ENCODE results near the gene TEX29. TPM values are rescaled to one million over a fixed set of nuclear protein-coding genes. Genes with fewer than 3 reads are reported as not detected.

Gene TEX29
- total RNA-seq, 1 experiment from 2014 or later, result 0.45 TPM

DNA sequence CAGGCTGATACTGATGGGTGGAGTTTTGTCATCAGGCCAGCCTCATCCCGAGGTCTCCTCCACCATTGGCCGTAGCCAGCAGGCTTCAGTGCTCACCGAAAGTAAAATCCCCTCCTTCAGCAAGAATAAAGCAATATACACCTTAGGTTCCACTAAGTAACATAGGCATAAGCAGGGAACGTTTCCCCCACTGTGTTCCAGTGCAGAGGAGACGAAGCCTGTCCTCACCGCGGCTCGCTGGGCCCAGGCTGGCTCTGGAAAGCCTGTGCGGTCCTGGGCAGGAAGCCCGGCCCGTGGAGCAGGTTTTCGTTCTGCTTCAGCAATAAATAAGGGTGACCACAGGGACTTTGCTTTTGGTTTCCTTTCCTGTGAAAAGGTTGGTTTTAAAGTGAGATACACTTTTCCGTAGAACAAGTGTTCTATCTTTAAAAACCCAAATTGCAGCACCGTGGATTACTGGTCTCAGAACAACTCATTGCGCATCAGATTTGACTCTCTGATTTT is 16.3 kb upstream of the TEX29 start:
- Histone ChIP-seq H3K36me3 (ENCODE audit: insufficient read depth, low read length, poor library complexity, severe bottlenecking) (peaks cover 14% of the 10 kb centered on the region), H3K27ac (ENCODE audit: low read depth, low read length, poor library complexity, severe bottlenecking) (no peak overlapping the region), H3K4me3 (ENCODE audit: low read depth, low read length, poor library complexity, severe bottlenecking) (no peak overlapping the region), H3K9me3 (ENCODE audit: low read depth, low read length, poor library complexity, severe bottlenecking) (no peaks in the 10 kb centered on the region), H3K27me3 (replicated peaks; ENCODE audit: insufficient read depth, low read depth, low read length, poor library complexity) (no peaks in the 10 kb centered on the region), H3K4me1 (ENCODE audit: insufficient read depth, low read length, poor library complexity, severe bottlenecking) (no peaks in the 10 kb centered on the region)
- DNase-seq (ENCODE audit: low spot score), result no peak
- ChIA-PET POLR2A (ENCODE audit: low non-redundant PET) (no interaction called here), CTCF (no interaction called here)
- no TSS peak for BruUV-seq (replicated peaks)
- intact Hi-C loops (cut with micrococcal nuclease; ENCODE audit: unreplicated experiment), result no loop called here
- TF ChIP-seq CTCF (conservative IDR thresholded peaks at IDR 0.05; ENCODE audit: low read depth, low read length), result no peak
- TF ChIP-seq EZH2 (IDR thresholded peaks at IDR 0.05; ENCODE audit: borderline replicate concordance, low read depth, low read length, poor library complexity, severe bottlenecking), result no peak

- POLR2A ChIA-PET (ENCODE audit: low non-redundant PET), result no interaction called here
- no peak overlapping the region for H3K4me3 ChIP-seq (ENCODE audit: low read depth, low read length, poor library complexity, severe bottlenecking)
- intact Hi-C loops (cut with micrococcal nuclease; ENCODE audit: unreplicated experiment), result no loop called here
- no peaks in the 10 kb centered on the region for H3K4me1 ChIP-seq (ENCODE audit: insufficient read depth, low read length, poor library complexity, severe bottlenecking)
- BruUV-seq (replicated peaks), result TSS peak; percentile 28
- H3K27me3 ChIP-seq (replicated peaks; ENCODE audit: insufficient read depth, low read depth, low read length, poor library complexity), result no peaks in the 10 kb centered on the region
- TF ChIP-seq EZH2 (IDR thresholded peaks at IDR 0.05; ENCODE audit: borderline replicate concordance, low read depth, low read length, poor library complexity, severe bottlenecking), result no peak
- TF ChIP-seq CTCF (conservative IDR thresholded peaks at IDR 0.05; ENCODE audit: low read depth, low read length), result no peak
- H3K27ac ChIP-seq (ENCODE audit: low read depth, low read length, poor library complexity, severe bottlenecking), result no peak overlapping the region
- no peak for DNase-seq (ENCODE audit: low spot score)
- H3K36me3 ChIP-seq (ENCODE audit: insufficient read depth, low read length, poor library complexity, severe bottlenecking), result peaks cover 14% of the 10 kb centered on the region
- H3K9me3 ChIP-seq (ENCODE audit: low read depth, low read length, poor library complexity, severe bottlenecking), result no peaks in the 10 kb centered on the region
- CTCF ChIA-PET, result no interaction called here
These were observed 15.7 kb upstream of the TEX29 start for GRCh38 chr13:111304603-111305289.

GRCh38 chr13:111312944-111313590 is 7.4 kb upstream of the TEX29 start:
- intact Hi-C loops (cut with micrococcal nuclease; ENCODE audit: unreplicated experiment), result no loop called here
- no TSS peak for BruUV-seq (replicated peaks)
- no peaks in the 10 kb centered on the region for H3K36me3 ChIP-seq (ENCODE audit: insufficient read depth, low read length, poor library complexity, severe bottlenecking)
- no peaks in the 10 kb centered on the region for H3K27me3 ChIP-seq (replicated peaks; ENCODE audit: insufficient read depth, low read depth, low read length, poor library complexity)
- TF ChIP-seq CTCF (conservative IDR thresholded peaks at IDR 0.05; ENCODE audit: low read depth, low read length) (no peak), EZH2 (IDR thresholded peaks at IDR 0.05; ENCODE audit: borderline replicate concordance, low read depth, low read length, poor library complexity, severe bottlenecking) (no peak)
- DNase-seq (ENCODE audit: low spot score), result no peak
- ChIA-PET POLR2A (ENCODE audit: low non-redundant PET) (no interaction called here), CTCF (no interaction called here)
- no peaks in the 10 kb centered on the region for H3K9me3 ChIP-seq (ENCODE audit: low read depth, low read length, poor library complexity, severe bottlenecking)
- H3K4me3 ChIP-seq (ENCODE audit: low read depth, low read length, poor library complexity, severe bottlenecking), result no peak overlapping the region
- no peaks in the 10 kb centered on the region for H3K4me1 ChIP-seq (ENCODE audit: insufficient read depth, low read length, poor library complexity, severe bottlenecking)
- H3K27ac ChIP-seq (ENCODE audit: low read depth, low read length, poor library complexity, severe bottlenecking), result no peak overlapping the region
